Osteoblast (primary cell): ENCODE results near the gene TTC28. TPM values are rescaled to one million over a fixed set of nuclear protein-coding genes. Genes with fewer than 3 reads are reported as not detected.

Source experiments
- DNase-seq: peaks from one replicate; pipeline ENCODE4 v3.0.0; 2011; ENCODE audit warnings: low spot score, mixed read lengths; ENCODE audit not compliant: insufficient read length; ENCODE audit errors: missing footprints
- H2AFZ ChIP-seq: 2 replicates; pipeline ENCODE4 v1.6.0; 2011; ENCODE audit warnings: mild to moderate bottlenecking, low read length
- H3K27ac ChIP-seq: 2 replicates; pipeline ENCODE4 v1.5.1; 2011; ENCODE audit warnings: mild to moderate bottlenecking, low read depth, low read length, moderate library complexity
- H3K27me3 ChIP-seq: 2 replicates; pipeline ENCODE4 v1.6.0; 2012; ENCODE audit warnings: mild to moderate bottlenecking, control low read depth, inconsistent platforms, low read length, moderate library complexity; ENCODE audit not compliant: insufficient read depth
- H3K36me3 ChIP-seq: 2 replicates; pipeline ENCODE4 v1.5.1; 2011; ENCODE audit warnings: mild to moderate bottlenecking, low read length, control low read depth, moderate library complexity; ENCODE audit not compliant: insufficient read depth
- H3K4me1 ChIP-seq: 2 replicates; pipeline ENCODE4 v1.5.1; 2011; ENCODE audit warnings: mild to moderate bottlenecking, low read length, control low read depth, moderate library complexity; ENCODE audit not compliant: insufficient read depth
- H3K4me2 ChIP-seq: 2 replicates; pipeline ENCODE4 v1.6.0; 2011; ENCODE audit warnings: mild to moderate bottlenecking, low read length; ENCODE audit not compliant: insufficient read depth
- H3K4me3 ChIP-seq: fragments of 200-600 bp; sonication (generic); 3 replicates; pipeline ENCODE4 v1.5.1; 2012; ENCODE audit warnings: mild to moderate bottlenecking, low read length, inconsistent platforms; ENCODE audit not compliant: insufficient read depth
- H3K79me2 ChIP-seq: 2 replicates; pipeline ENCODE4 v1.6.0; 2012; ENCODE audit warnings: mild to moderate bottlenecking, low read length, control low read depth, inconsistent platforms; ENCODE audit not compliant: insufficient read depth
- H3K9me3 ChIP-seq: 2 replicates; pipeline ENCODE4 v1.5.1; 2011; ENCODE audit warnings: low read depth, low read length, control low read depth
- H4K20me1 ChIP-seq: 2 replicates; pipeline ENCODE4 v1.6.0; 2012; ENCODE audit warnings: mild to moderate bottlenecking, low read length, control low read depth; ENCODE audit not compliant: insufficient read depth
- CTCF ChIP-seq: IDR thresholded peaks from 2 replicates; pipeline ENCODE4 v1.5.1; 2011; ENCODE audit warnings: mild to moderate bottlenecking, low read depth, low read length, moderate library complexity; ENCODE audit errors: extremely low read depth
- total RNA-seq: library from RNA; depleted of rRNA; stranded (reverse); fragments of >200 nt; gene quantifications from 2 replicates; pipeline ENCODE4 v1.2.3, GENCODE V29; 2012

TTC28 gene
- total RNA-seq, 1 donor = 48.1 TPM

- H4K20me1 ChIP-seq = no peaks in the 10 kb centered on the region
- H3K4me1 ChIP-seq = no peaks in the 10 kb centered on the region
- H3K27me3 ChIP-seq = no peaks in the 10 kb centered on the region
- TF ChIP-seq CTCF = no peak
- H3K4me2 ChIP-seq = no peak overlapping the region
- H3K36me3 ChIP-seq = no peaks in the 10 kb centered on the region
- no peak overlapping the region for H3K27ac ChIP-seq
- peaks cover 3% of the 10 kb centered on the region for H3K79me2 ChIP-seq
- H3K4me3 ChIP-seq = no peak overlapping the region
- no peaks in the 10 kb centered on the region for H3K9me3 ChIP-seq
- no peak for DNase-seq
- H2AFZ ChIP-seq = no peak overlapping the region
Observed at GRCh38 chr22:28608546-28608945, 71.1 kb downstream of the TTC28 start.

GRCh38 chr22:28607795-28608194 lies 71.8 kb downstream of the TTC28 start:
- no peak overlapping the region for H3K27ac ChIP-seq
- no peak for TF ChIP-seq CTCF
- no peak for DNase-seq
- no peaks in the 10 kb centered on the region for H4K20me1 ChIP-seq
- no peak overlapping the region for H3K4me3 ChIP-seq
- H3K4me2 ChIP-seq = no peak overlapping the region
- H3K9me3 ChIP-seq = no peaks in the 10 kb centered on the region
- no peaks in the 10 kb centered on the region for H3K4me1 ChIP-seq
- H3K36me3 ChIP-seq = no peaks in the 10 kb centered on the region
- H3K79me2 ChIP-seq = peaks cover 3% of the 10 kb centered on the region
- H2AFZ ChIP-seq = no peak overlapping the region
- no peaks in the 10 kb centered on the region for H3K27me3 ChIP-seq

- no peaks in the 10 kb centered on the region for H3K9me3 ChIP-seq
- no peak overlapping the region for H3K27ac ChIP-seq
- DNase-seq = no peak
- no peak overlapping the region for H3K4me3 ChIP-seq
- no peaks in the 10 kb centered on the region for H4K20me1 ChIP-seq
- H3K4me2 ChIP-seq = no peak overlapping the region
- no peaks in the 10 kb centered on the region for H3K4me1 ChIP-seq
- H3K36me3 ChIP-seq = no peaks in the 10 kb centered on the region
- H3K79me2 ChIP-seq = peaks cover 3% of the 10 kb centered on the region
- no peak overlapping the region for H2AFZ ChIP-seq
- TF ChIP-seq CTCF = no peak
- H3K27me3 ChIP-seq = no peaks in the 10 kb centered on the region
Observed at GRCh38 chr22:28604966-28605761, 74.5 kb downstream of the TTC28 start.

- Histone ChIP-seq H3K4me3 (no peak overlapping the region), H3K36me3 (no peaks in the 10 kb centered on the region), H3K4me1 (no peaks in the 10 kb centered on the region), H3K9me3 (no peaks in the 10 kb centered on the region), H3K4me2 (no peak overlapping the region), H4K20me1 (no peaks in the 10 kb centered on the region), H3K27me3 (no peaks in the 10 kb centered on the region), H3K27ac (no peak overlapping the region), H2AFZ (no peak overlapping the region), H3K79me2 (no peaks in the 10 kb centered on the region)
- TF ChIP-seq CTCF = no peak
- no peak for DNase-seq
Observed at GRCh38 chr22:28601915-28602314, 77.7 kb downstream of the TTC28 start.
